ENCODE measurements around the gene FKBP14. TPM values are rescaled to one million over a fixed set of nuclear protein-coding genes. Genes with fewer than 3 reads are reported as not detected.

FKBP14 gene
- total and polyA plus RNA-seq, 2 of the 8 experiments (the other 6 are each of a cell fraction or from before 2014, with no cell fraction given): 3.2 to 20.7 TPM

DNA sequence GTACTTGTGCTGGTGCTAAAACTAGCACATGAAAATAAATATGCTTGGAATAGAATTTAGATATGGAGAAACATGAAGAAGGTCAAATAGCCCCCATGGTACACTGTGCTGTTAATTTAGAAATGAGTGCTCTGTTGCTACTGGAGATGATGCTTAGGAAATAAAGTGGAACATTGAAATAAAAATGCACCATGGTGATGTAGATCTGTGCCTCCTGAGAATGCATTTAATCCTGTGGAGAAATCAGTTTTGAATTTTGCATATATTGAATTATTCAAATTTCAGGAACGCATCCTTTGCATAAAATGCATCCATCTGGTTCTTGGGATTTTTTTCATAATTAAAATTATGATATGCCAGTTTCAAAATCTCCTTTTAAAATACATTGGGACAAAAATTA is 46.2 kb upstream of the FKBP14 start (continued):
- TF ChIP-seq TCF12 (IDR thresholded peaks at IDR 0.05; ENCODE audit: low read depth, low read length): no peak
- TF ChIP-seq SP4 (IDR thresholded peaks at IDR 0.05; ENCODE audit: low read length): no peak
- TF ChIP-seq SRF (IDR thresholded peaks at IDR 0.05; ENCODE audit: low read depth, low read length): no peak
- TF ChIP-seq BRCA1 (IDR thresholded peaks at IDR 0.05; ENCODE audit: low read depth, low read length): no peak
- no peak for TF ChIP-seq BACH1 (IDR thresholded peaks at IDR 0.05; ENCODE audit: low read length)
- TF ChIP-seq MAFK (IDR thresholded peaks at IDR 0.05; ENCODE audit: low read depth, low read length): no peak
- no peak for TF ChIP-seq SUZ12 (IDR thresholded peaks at IDR 0.05; ENCODE audit: low read length)
- TF ChIP-seq SAP30 (IDR thresholded peaks at IDR 0.05; ENCODE audit: insufficient read depth, insufficient replicate concordance, low read length): no peak

Measured in H1 (cell line).